Breast epithelium (tissue), 4 donors: Measurements from ENCODE around the gene CABP4. TPM values are rescaled to one million over a fixed set of nuclear protein-coding genes. Genes with fewer than 3 reads are reported as not detected.

Experiments
- DNase-seq, 2 donors: peaks; one replicate each; pipeline ENCODE4 v3.0.0-alpha.2; 2019; ENCODE audit warnings: low spot score in 2 of 2
- H3K27ac ChIP-seq, 2 donors: fragments of 200-600 bp; sonication (generic) in 1 of 2; one replicate each; pipeline ENCODE4 v1.5.1; 2016 to 2019; ENCODE audit warnings: mild to moderate bottlenecking in 1 of 2
- H3K27me3 ChIP-seq, 2 donors: fragments of 200-600 bp; sonication (generic) in 1 of 2; one replicate each; pipeline versions ENCODE4 v1.5.1 to v1.6.0; 2017 to 2019; ENCODE audit warnings: control low read depth in 1 of 2, mild to moderate bottlenecking in 1 of 2
- H3K36me3 ChIP-seq: fragments of 200-600 bp; one replicate; pipeline ENCODE4 v1.5.1; 2019
- H3K4me1 ChIP-seq, 2 donors: fragments of 200-600 bp; sonication (generic); one replicate each; pipeline ENCODE4 v1.5.1; 2016 to 2019; ENCODE audit warnings: control low read depth in 1 of 2
- H3K4me3 ChIP-seq, 3 donors: fragments of 200-600 bp; sonication (generic); 1 replicate in 2 of 3; 2 replicates in 1 of 3; pipeline ENCODE4 v1.5.1; 2016 to 2019; ENCODE audit warnings: mild to moderate bottlenecking in 3 of 3, moderate library complexity in 2 of 3
- H3K9me3 ChIP-seq, 2 donors: fragments of 200-600 bp; sonication (generic) in 1 of 2; one replicate each; pipeline ENCODE4 v1.5.1; 2016 to 2019; ENCODE audit warnings: control low read depth in 1 of 2
- CTCF ChIP-seq, 3 donors: fragments of 450-650 bp; IDR thresholded peaks; one replicate each; pipeline ENCODE4 v1.5.1; 2016 to 2017; ENCODE audit warnings: antibody characterized with exemption in 3 of 3, mild to moderate bottlenecking in 3 of 3, moderate library complexity in 3 of 3
- POLR2A ChIP-seq: fragments of 450-650 bp; IDR thresholded peaks from one replicate; pipeline ENCODE4 v1.6.1; 2016; ENCODE audit warnings: antibody characterized with exemption, mild to moderate bottlenecking, moderate library complexity
- POLR2AphosphoS5 ChIP-seq, 3 donors: sonication (generic); formaldehyde crosslinking; IDR thresholded peaks; one replicate each; pipeline ENCODE4 v1.6.1; 2017; ENCODE audit warnings: antibody characterized with exemption in 3 of 3
- intact Hi-C: fragments of 100-400 bp; cut with DNase I; formaldehyde crosslinking; loops from one replicate; pipeline ENCODE4 v1.15.1; 2023; ENCODE audit warnings: low total_unique reads
- total RNA-seq, 3 donors: library from RNA; depleted of rRNA; stranded (reverse); fragments of >200 nt; gene quantifications; one replicate each; pipeline ENCODE4 v1.1.0, GENCODE V29; 2016

The CABP4 gene
- total RNA-seq, 3 donors from 2014 or later = 3.5 to 10.7 (median 3.9) TPM

GRCh38 chr11:67450796-67451657 is 4.1 kb upstream of the CABP4 start:
- H3K36me3 ChIP-seq = no peaks in the 10 kb centered on the region
- H3K9me3 ChIP-seq = no peaks in the 10 kb centered on the region
- peak overlapping the region in 1 of 2 donors; percentile 76 for H3K27ac ChIP-seq
- no peaks in the 10 kb centered on the region for H3K4me1 ChIP-seq
- H3K27me3 ChIP-seq = peaks cover 0 to 2% of the 10 kb centered on the region in 2 donors
- intact Hi-C loops = no loop called here
- no peak for DNase-seq
- H3K4me3 ChIP-seq = no peak overlapping the region
- TF ChIP-seq CTCF (IDR thresholded peaks at IDR 0.05) = no peak

GRCh38 chr11:67451658-67451976 is 3.5 kb upstream of the CABP4 start:
- Histone ChIP-seq H3K9me3 (no peaks in the 10 kb centered on the region), H3K36me3 (no peaks in the 10 kb centered on the region), H3K27ac (peak overlapping the region; percentile 62 to 76), H3K27me3 (peaks cover 0 to 2% of the 10 kb centered on the region in 2 donors), H3K4me3 (no peak overlapping the region), H3K4me1 (no peaks in the 10 kb centered on the region)
- TF ChIP-seq POLR2A (no peak), POLR2AphosphoS5 (IDR thresholded peaks at IDR 0.05) (no peak), CTCF (IDR thresholded peaks at IDR 0.05) (no peak)
- DNase-seq = no peak
- intact Hi-C loops = no loop called here

- Histone ChIP-seq H3K4me3 (peak within 1 kb of the TSS; percentile 12 to 52 (median 26)), H3K36me3 (no peaks in the 10 kb centered on the region), H3K4me1 (no peaks in the 10 kb centered on the region), H3K9me3 (no peaks in the 10 kb centered on the region), H3K27ac (peak within 1 kb of the TSS; percentile 62 to 76), H3K27me3 (peaks cover 0 to 2% of the 10 kb centered on the region in 2 donors)
- intact Hi-C loops = no loop called here
- no peak for TF ChIP-seq POLR2AphosphoS5 (IDR thresholded peaks at IDR 0.05)
- no peak for TF ChIP-seq POLR2A
- TF ChIP-seq CTCF (IDR thresholded peaks at IDR 0.05) = peak in 1 of 3 donors; percentile 11
- no peak for DNase-seq
These were observed 2.8 kb upstream of the CABP4 start, which contains the start of gene GPR152 for GRCh38 chr11:67452141-67452952. Gene GPR152 (minus strand): TSS chr11:67452729. CDS start chr11:67452724, 5 bp downstream.

GRCh38 chr11:67453816-67454732 is 1.1 kb upstream of the CABP4 start:
- Histone ChIP-seq H3K9me3 (no peaks in the 10 kb centered on the region), H3K27me3 (peaks cover 0 to 2% of the 10 kb centered on the region in 2 donors), H3K27ac (no peak overlapping the region), H3K4me3 (no peak overlapping the region), H3K4me1 (no peaks in the 10 kb centered on the region), H3K36me3 (no peaks in the 10 kb centered on the region)
- TF ChIP-seq POLR2A = no peak
- no peak for TF ChIP-seq POLR2AphosphoS5 (IDR thresholded peaks at IDR 0.05)
- no peak for TF ChIP-seq CTCF (IDR thresholded peaks at IDR 0.05)
- intact Hi-C loops = no loop called here
- DNase-seq = no peak
